Measurements from ENCODE around the gene SSTR4.

DNA sequence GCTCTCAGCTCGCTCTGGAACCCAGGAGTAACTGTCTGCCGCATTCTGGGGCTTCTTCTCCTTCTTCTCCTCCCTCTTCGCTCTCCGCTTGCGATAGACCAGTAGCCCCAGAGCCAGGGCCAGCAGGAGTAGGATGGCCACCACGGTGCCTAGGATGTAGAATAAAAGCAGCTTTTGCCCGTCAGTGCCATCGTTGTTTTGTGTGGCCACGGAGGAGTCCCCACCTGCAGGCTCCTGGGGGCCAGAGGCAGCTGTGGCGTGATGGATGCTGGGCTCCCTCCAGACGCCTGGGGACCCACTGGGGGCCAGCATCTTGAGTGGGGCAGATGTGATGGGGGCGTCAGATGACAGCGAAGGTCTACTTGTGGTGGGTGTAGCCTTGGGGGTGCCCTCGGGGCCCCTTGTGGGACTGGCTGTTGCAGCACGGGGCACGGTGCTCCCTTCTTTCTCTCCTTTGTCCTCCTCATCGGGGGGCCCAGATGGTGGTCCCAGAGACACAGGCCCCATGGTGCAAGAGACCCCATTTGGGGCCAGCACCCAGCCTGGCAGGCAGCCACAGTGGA, 49.3 kb downstream of the SSTR4 start:
- TF ChIP-seq, protein P1, sequence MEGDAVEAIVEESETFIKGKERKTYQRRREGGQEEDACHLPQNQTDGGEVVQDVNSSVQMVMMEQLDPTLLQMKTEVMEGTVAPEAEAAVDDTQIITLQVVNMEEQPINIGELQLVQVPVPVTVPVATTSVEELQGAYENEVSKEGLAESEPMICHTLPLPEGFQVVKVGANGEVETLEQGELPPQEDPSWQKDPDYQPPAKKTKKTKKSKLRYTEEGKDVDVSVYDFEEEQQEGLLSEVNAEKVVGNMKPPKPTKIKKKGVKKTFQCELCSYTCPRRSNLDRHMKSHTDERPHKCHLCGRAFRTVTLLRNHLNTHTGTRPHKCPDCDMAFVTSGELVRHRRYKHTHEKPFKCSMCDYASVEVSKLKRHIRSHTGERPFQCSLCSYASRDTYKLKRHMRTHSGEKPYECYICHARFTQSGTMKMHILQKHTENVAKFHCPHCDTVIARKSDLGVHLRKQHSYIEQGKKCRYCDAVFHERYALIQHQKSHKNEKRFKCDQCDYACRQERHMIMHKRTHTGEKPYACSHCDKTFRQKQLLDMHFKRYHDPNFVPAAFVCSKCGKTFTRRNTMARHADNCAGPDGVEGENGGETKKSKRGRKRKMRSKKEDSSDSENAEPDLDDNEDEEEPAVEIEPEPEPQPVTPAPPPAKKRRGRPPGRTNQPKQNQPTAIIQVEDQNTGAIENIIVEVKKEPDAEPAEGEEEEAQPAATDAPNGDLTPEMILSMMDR (IDR thresholded peaks at IDR 0.05), result no peak
- no peak for TF ChIP-seq POLR2A (IDR thresholded peaks at IDR 0.05)
